Cerebellar cortex (tissue), 1 donor: ENCODE measurements around the gene NFATC3.

Experiments
- DNase-seq: peaks from one replicate; pipeline ENCODE4 v3.0.0-alpha.2; 2015; ENCODE audit warnings: low spot score

Gene NFATC3

DNA sequence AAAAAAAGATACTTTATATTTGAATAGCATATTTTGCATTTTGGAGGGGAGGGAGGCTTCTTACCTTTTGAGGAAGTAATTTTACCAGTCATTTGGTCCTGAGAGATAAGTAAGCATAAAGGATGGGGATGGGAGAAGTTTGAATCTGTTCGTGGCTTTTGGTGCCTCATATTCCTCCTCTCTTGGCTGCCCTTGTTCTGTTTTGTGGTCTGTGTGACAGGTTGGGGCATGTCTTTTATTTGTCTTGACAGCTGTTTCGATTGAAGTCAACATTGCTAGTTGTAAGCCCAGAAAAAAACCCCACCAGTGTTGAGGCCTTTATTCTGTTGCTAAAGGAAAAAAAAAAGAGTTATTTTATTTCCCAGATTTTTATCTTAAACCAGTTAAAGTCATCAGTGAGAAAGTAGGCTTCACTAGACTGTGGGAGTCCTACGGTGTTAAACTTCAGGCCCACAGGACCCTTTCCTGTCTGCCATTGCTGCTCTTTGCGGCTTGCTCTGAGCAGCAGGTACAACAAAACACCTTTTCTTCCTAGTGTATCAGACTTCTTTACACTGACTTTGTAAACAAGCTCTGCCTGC is 190.5 kb downstream of the NFATC3 start:
- DNase-seq, result no peak

DNA sequence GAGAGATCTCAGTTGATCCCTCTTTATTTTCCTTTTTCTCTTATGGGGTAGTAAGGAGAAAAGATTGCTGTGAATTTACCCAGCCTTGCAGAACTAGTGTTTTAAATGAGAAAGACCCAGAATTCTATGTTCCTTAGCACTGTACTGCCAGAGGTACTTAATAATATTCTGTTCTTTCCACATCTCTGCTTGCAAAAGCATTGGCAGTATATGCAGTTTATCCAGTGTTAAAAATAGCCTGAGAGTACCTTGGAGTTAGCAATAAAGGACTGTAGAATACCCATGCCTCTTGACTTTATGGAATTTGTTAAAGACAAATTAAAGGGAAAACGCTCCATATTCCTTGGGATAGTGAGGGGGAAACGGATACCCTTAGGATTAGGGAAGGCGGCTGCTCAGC is 191.1 kb downstream of the NFATC3 start:
- DNase-seq, result no peak
